ENCODE data around the gene GRM3. TPM values are rescaled to one million over a fixed set of nuclear protein-coding genes. Genes with fewer than 3 reads are reported as not detected.

GRM3 gene
- total and polyA plus RNA-seq, 2 of the 8 experiments (the other 6 are each of a cell fraction or from before 2014, with no cell fraction given): 3.1 to 4.2 TPM

DNA sequence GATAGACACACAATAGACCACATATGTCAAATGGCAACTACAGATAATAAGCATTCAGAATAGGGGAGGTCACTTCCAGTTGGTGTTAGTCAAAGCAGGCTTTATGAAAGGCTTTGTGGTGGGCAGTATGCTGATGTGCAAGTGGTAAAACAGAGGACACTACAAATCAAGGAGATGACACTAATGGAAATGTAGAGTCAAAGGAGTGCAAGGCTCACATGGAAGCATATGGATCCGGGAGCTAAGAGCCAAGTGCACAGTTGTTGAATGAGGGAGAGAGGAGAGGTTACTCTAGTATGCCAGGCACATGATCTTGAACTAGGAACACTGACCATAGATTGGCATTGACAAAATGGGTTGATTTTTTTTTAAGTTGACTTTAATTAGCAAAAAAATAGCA lies 62.7 kb downstream of the GRM3 start (continued):
- no peak for TF ChIP-seq CHD7 (IDR thresholded peaks at IDR 0.05; ENCODE audit: insufficient replicate concordance, low read length)
- no peak for TF ChIP-seq MAFK (IDR thresholded peaks at IDR 0.05; ENCODE audit: low read depth, low read length)

All from H1 (cell line).